Epithelial cell of esophagus (primary cell): ENCODE data around the gene TRIO.
A peak's percentile ranks its signal among the peaks of the same experiment; 100 is the strongest.

Experiments used
- DNase-seq: peaks from one replicate; pipeline ENCODE4 v3.0.0; 2010; ENCODE audit warnings: low read depth
- H3K4me3 ChIP-seq: 2 replicates; pipeline ENCODE4 v1.5.1; 2011; ENCODE audit warnings: mild to moderate bottlenecking, low read length, control low read depth
- CTCF ChIP-seq: IDR thresholded peaks from 2 replicates; pipeline ENCODE4 v1.5.1; 2011; ENCODE audit warnings: low read depth, mild to moderate bottlenecking, low read length, control low read depth, inconsistent platforms; ENCODE audit not compliant: insufficient read depth; ENCODE audit errors: missing control alignments

The TRIO gene

GRCh38 chr5:14341571-14342230 is 198.6 kb downstream of the TRIO start:
- TF ChIP-seq CTCF: no peak
- H3K4me3 ChIP-seq: no peak overlapping the region
- no peak for DNase-seq

GRCh38 chr5:14342306-14342705 is 199.2 kb downstream of the TRIO start:
- DNase-seq: no peak
- no peak for TF ChIP-seq CTCF
- H3K4me3 ChIP-seq: no peak overlapping the region

GRCh38 chr5:14343376-14343775 is 200.2 kb downstream of the TRIO start:
- no peak for DNase-seq
- no peak for TF ChIP-seq CTCF
- H3K4me3 ChIP-seq: no peak overlapping the region

GRCh38 chr5:14347522-14347921 is 204.4 kb downstream of the TRIO start:
- peak; percentile 9 for DNase-seq
- H3K4me3 ChIP-seq: no peak overlapping the region
- no peak for TF ChIP-seq CTCF

- TF ChIP-seq CTCF: no peak
- no peak overlapping the region for H3K4me3 ChIP-seq
- no peak for DNase-seq
Observed at GRCh38 chr5:14348142-14348541, 205.0 kb downstream of the TRIO start.

GRCh38 chr5:14349029-14349428 is 205.9 kb downstream of the TRIO start:
- DNase-seq: no peak
- H3K4me3 ChIP-seq: no peak overlapping the region
- no peak for TF ChIP-seq CTCF

- no peak for TF ChIP-seq CTCF
- no peak overlapping the region for H3K4me3 ChIP-seq
- no peak for DNase-seq
Observed at GRCh38 chr5:14351086-14351661, 208.0 kb downstream of the TRIO start.
